T-helper 1 cell (primary cell): Measurements from ENCODE around the gene GRIK4.

Source experiments
- DNase-seq, 5 donors: peaks; one replicate each; pipeline ENCODE4 v3.0.0-alpha.2; 2012 to 2020

GRIK4 gene

DNA sequence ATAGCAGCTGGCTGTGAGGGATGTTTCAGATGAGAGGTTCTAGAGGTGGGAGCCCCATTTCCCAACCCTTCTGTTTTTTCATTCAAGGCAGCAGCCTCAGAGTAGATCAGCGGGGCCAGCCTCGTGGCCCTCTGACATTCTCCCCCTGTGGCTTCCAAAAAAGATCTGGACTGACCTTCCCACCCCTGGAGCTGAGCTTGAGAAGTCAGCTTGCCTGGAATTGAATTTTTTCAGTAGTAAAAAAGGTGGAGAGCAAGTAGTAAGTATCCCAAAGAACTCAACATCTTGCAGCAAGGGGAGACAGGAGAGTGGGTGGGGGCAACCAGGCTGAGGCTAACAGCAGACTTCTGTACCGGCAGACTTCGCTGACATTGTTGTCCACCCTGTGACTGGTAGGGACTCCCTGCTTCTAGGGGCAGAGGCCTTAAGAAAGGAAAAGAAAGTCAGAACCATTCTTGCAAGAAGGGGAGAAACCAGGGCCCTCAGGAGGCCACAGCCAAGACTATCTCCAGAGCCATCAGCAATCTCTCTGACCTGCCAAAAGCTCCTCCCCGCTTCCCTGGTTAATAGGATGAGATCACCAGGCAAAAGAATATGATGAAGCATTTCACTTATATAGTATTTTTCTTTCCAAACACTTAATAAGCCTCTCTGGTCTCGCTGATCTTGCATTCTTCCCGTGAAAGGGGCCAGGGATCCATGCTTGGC, 2.0 kb upstream of the GRIK4 start:
- no peak for DNase-seq

DNA sequence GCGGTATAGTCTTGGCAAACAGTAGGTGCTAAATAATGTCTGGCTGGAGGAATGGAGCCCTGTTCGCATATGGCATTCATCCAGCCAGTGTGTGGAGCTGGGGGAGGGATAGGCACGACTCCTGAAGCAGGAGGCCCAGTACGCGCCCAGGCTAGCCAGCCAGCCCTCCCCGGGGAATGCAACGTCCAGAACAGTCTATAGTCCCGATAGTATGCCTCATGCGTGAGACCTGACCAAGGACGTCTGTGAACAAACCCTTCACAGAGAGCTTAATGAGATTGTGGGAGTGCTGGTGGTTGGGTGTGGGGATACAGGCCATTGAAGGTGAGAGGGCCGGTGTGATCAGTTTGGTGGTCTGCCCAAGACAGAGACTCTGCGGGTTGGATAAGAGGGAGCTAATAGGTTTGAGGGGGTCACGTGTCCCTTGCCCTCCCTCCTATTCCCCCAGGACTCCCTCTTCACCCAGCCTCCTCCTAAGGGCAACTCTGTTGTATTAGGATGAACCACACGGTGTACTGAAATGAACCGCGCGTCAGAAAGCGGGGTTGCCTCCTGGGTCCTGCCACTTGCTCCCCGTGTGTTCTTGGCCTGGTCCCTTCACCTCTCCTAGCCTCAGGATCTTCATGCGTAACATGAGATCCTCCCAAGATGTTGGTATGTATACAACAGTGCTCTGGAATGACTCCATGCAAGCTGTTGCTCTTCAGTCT, 987 bp upstream of the GRIK4 start:
- DNase-seq = no peak

DNA sequence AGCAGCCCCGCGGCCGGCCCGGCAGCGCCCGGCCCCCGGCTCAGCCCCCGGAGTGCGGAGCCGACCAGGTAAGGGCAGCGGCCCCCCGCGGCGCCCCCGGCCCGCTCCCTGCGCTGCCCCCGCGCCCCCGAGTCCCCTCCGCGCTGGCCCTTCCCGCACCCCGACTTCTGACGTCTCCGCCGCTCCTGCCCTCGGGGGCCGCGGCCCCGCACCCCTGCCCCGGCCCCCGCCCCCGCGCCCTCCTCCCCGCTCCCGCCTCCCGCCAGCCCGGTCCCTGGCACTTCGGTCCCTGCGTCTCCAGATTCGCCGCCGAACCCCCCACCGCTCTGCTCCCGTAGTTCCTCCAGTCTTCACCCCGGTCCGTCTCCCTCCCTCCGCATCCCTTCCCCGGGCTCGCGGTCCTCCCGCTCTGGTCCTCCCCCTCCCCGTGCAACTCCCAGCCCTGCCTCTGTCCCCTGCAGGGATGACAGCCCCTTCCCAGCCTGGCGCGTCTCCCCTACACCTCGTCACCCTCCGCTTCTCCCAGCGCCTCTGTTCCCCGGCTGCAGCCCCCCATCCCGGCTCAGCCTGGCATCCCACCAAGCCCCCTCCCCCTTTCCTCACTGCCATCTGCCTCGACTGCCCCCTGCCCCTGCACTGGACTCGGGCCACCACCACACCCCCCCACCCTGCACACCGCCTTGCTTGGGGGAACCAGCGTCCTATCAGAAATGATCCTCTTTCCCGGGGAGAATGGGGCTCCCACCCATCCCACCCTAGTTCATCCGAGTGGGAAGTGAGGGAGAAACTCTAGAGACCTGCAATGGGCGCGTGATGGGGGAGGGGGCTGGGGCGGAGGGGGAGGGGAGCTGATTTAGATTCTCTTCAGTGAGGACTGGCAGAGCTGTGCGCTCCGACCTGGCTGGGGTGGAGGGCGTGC, 531 bp downstream of the GRIK4 start:
- DNase-seq = no peak

DNA sequence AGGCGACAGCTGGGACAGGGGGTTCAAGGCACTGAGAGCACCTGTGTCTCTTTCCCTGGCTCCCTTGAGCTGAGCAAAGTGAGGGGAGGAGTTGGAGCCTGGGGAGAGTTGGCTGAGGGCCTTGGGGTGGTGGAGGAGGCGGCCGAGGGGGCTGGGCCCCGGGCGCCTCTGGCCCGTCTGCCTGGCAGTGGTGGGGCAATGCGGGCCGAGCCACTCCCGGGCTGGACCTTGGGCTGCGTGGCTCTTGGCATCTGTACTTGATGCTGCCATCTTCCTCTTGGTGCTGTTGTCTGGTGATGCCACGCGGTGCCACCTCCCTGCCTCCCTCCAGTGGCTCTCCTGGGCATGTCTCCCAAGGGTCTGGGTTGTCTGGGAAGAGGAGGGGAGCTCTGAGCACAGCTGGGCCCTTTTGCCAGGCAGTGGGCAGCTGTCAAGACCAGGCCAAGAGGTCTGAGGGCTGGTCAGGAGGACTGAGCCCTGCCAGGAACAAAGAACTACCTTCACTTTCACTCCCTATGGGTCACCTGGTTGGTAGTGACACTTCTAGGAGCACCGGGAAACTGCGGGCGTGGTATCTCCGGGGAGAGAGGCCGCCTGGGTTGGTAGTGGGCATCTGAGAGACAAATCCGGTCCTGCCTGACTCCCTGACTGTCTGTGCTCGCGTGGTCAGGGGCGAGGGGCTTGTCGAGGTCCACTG, 1.3 kb downstream of the GRIK4 start:
- no peak for DNase-seq

DNA sequence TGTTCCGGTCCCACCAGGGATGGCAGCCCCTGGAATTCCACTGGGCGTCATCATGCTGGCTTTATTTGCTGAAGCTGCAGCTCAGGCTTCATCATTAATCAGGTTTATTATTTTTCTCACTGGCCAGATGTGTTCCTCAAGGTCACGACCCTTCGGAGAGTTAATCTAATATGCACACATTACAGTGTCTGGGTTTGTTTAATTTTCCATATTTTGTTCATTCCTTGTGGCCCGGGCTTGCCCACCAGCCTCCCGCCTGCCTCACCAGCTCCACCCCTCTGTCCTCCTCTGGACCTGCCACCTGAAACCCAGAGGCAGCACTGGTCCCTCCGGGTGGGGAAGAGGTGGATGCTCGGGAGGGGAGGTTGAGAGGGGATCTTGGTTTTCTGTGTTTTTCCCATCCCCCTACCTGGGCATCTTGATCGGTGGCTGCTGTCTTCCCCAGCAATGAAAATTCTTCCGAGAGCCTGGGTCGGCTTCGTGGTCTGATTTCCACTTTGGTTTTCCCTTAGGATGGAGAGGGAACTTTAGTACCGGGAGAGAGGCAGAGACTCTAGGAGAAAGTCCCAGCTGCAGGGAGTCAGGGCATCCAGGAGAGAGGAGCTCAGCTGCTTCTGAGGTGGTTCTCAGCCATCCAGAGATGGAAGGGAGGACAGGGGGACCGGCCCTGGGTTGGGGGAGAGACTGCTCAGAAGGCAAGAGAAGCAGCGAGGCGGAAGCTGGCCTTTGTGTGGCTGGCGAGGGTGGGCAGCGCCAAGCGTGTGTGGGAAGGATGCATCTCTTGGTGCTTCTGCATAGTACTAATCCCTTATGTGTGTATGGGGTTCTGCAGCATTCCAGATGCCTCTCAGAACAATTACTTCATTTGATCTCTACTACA, 2.1 kb downstream of the GRIK4 start:
- no peak for DNase-seq

DNA sequence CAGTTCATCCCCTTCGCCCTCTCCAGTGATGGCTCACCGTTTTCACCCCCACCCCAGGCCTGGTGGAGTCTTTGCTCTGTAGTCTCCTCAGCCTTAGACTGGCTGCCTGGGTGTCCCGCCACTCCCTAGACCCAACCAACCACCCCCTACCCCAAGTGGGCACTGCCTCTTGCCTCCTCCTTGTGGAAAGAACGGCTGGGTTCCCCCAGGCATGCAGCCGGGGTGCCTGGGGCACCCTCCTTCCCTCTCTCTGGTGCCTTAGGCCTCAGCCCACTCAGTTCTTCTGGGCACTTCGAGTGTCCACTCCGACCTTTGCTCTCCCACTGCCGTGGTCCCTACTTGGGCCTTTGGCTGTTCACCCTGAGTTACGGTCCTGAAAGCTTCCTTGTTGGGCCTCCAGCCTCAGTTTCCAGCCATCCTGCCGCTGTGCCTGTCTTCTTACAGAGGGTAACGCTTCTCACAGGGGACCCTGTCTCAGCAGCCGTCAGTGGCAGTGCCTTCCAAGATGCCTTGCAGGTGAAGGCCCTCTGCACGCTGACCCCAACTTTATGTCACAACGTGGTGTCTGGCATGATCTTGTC, 3.1 kb downstream of the GRIK4 start:
- DNase-seq = no peak

DNA sequence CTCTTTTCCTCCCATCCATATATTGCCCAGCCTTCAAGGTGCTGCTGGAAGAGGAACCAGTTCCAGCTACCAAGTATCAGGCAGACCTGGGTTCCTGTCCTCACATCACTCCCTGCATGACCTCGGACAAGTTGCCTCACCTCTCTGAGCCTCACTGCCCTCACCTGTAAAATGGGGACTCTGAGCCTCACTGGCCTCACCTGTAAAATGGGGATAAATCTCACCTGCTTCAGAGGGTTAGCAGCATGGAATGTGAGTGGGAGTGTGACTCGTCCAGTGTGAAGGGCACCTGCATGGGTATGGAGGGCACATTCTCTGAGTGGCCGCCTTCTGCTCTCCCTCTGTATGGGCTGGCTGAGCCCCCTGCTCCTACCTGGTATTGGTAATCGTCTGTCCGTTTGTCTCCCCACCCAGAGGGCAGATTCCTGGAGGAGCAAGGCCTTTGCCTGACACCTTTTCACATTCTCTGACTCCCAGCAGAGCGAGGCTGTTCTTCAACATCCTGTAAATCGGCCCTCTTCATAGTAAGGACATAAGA, 3.7 kb downstream of the GRIK4 start:
- no peak for DNase-seq

DNA sequence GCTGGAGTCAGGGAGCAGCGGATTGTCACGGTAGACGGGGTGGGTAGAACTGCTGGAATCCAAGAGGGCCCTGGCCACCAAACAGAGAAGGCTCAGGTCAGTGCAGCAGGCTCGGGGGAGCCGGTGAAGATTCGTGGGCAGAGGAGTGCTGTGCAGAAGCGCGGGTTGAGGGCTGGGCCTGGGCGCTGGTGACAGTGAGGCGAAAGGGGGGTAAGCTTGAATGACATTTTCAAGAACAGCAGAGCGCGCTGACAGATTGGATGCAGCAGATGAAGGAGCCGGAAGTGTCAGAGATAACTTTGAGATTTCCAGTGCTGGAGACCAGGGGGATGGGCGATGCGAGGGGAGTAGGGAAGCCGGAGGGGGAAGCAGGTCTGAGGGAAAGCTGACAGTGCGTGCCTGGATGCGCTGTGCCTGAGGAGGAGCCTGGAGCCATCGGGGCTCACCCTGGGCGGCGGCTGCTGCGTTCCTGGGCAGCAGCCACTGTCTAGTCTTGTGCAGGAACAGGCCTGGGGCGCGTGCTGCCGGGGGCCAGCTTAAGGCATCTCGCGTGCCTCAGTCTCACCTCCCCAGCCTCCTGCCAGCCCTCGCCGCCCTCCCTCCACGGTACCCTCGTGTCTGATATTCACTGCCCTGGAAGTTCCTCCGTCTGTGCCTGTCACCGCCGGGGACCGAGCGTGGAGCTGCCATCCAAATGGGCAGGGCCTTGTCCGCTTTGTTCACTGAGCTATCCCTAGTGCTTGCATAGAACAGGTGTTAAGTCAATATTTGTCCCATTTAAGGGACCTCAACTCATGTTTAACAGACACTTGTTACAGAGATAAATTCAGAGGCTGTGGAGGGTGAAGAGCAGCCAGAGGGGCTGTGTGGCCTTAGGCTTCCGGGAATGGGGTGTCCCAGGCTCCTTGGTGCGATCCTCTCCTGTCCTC, 5.2 kb downstream of the GRIK4 start:
- no peak for DNase-seq

DNA sequence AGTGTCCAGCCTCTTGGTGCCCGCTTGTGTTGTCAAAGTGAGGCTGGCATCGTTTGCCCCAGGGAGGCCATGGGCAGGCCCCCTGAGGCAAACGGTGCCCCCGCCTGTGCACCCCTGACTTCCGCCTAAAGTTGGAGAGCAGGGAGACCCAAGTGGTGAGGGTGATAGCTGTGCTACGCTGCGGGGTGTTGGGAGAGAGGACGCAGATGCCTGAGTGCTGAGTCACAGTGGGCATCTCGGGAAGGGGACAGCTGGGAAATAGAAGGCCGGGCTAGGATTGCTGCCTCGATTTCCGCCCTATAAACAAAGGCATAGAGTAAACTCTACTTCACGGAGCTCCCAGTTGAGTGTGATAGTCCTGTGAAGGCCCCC, 5.8 kb downstream of the GRIK4 start:
- DNase-seq = no peak

DNA sequence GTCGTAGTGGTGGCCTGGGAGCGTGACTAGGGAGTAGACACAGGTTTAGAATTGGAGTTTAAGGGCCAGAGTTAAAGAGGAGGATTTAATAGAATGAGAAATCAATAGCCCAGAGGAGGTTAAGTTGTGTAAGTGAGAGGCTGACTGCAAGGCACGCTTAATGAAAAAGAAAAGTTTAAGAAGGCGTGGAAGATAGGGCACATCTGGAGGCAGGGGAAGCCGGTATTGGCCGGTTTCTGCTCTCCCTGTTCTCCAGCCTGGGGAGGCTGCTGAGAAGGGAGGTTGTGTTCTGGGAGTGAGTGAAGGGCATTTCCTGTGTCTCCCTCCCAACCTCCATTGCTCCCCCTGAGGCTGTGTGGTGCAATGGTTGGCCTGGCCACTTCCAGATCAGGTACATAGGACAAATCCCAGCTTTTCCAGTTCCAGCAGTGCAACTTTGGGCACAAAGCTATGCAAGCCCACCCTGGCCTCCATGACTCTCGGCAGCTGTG, 6.3 kb downstream of the GRIK4 start:
- no peak for DNase-seq

DNA sequence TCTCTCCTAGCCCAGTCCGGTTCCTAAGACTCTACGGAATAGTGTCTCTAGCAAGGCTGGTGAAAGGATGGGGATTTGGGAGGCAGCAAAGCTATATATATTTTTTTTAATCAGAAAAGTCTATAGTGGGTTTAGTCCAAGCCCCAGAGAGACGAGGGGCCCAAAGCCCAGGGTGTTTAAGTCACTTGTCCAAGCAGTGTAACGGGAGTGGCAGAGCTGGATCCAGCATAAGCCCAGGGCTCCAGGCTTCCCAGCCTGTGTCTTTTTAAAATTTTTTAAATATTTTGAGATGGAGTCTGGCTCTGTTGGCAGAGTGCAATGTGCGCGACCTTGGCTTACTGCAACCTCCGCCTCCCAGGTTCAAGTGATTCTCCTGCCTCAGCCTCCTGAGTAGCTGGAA, 6.8 kb downstream of the GRIK4 start:
- no peak for DNase-seq

DNA sequence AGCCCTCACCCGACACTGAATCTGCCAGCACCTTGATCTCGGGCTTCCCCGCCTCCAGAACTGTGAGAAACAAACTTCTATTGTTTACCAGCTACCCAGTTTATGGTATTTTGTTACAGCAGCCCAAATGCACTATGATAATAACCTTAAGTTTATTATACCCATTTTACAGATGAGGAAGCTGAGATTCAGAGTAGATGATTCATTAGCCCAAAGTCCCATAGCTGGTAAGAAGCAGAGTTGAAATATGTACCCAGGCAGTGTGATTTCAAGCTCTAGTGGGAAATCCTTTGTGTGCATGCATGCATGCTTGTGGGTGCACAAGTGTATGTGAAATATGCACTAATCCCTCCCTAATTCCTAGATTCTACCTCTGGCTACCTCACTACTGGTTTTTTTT, 7.9 kb downstream of the GRIK4 start:
- DNase-seq = no peak

DNA sequence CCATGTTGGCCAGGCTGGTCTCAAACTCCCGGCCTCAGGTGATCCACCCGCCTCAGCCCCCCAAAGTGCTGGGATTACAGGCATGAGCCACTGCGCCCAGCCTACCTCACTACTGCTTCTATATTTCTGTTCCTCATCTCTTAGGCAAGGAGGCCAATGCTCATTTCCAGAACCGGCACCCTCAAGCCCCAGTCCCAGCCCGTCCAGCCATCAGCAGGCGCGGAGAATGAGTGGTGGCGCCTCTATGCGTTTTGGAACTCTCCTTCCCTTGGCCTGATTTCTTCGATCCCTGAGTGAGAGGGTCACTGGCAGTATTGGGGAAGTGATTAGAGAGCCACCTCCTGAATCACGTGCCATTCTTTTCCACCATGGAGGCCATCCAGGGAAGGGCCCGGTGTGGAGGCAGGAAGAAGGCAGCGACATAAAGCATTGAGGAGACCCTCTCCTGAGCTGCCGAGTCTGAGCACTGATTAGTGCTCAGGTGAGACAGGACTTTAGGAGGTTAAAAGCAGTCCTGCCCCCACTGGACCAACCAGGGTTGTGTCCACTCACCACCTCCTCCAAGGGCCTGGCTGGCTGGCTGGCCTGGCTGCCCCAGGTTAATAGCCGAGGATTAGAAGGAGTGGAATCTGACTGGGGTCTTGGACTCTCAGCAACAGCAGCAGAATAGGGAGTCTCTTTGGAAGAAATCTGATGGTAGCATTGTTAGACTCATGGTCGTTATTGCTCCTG, 8.7 kb downstream of the GRIK4 start:
- no peak for DNase-seq

DNA sequence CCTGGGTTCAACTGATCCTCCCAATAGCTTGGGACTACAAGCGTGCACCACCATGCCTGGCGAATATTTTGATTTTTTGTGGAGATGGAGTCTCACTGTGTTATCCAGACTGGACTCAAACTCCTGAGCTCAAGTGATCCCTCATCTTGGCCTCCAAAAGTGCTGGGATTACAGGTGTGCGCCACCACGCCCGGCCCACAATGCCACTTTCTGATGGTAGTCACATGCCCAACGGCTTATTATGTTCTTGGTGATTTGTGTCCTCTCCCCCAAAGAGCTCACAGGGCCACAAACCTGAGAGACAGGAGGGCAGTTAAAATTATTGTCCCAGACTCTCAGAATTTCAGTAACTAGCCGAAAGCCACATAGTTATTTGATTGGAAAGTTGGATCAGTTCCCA, 9.6 kb downstream of the GRIK4 start:
- DNase-seq = no peak

DNA sequence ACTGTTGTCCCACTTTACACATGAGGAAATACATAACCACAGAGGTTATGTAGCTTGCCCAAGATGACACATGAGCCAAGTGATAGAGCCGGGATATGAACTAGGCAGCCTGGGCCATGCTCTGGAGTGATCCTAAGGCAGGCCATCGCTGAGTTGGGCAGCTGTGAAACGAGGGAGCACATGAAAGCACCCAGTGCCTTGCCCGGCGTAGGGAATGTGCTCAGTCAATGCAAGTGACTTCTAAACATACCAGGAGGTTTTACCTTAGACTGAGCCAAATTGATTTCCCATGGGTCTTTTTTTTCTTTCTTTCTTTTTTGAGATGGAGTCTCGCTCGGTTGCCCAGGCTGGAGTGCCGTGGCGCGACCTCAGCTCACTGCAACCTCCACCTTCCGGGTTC, 10.5 kb downstream of the GRIK4 start:
- DNase-seq = no peak

DNA sequence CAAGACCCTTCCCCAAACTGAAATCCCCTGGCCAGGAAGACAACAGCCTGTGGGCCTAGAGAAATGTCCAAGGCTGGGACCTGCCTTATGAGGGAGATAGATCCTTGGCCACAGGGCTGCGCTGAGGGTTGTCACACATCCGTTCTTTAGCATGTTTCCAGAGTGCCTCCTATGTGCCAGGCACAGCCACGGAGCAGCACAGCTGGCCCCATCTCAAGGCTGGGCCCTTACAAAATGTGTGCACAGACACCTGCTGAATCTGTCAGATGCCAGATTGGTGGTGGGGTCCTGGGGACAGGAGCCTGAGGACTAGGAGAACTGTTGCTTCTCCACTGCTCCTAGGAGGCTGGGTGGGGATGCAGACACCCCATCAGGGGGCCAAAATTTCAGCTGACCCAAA, 11.2 kb downstream of the GRIK4 start:
- DNase-seq = no peak

DNA sequence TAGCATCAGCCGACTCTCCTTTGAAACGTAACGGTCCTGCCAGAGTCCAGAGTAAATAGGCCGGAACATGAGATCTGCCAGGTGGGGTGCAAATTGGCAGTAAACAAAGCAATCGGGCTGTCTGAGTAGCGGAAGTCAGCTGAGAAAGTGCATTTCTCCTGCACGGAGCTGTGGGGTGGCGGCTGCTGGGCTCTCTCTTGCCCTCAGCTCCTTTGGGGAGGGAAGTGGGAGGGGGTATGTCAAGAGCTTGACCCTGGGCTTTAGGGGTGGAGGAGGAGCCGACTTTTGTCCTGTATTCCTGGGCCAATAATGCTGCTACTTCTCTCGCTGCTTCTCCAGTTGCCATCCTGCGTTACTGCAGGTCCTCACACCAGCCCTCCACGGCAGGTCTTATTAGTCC, 11.6 kb downstream of the GRIK4 start:
- DNase-seq = no peak

DNA sequence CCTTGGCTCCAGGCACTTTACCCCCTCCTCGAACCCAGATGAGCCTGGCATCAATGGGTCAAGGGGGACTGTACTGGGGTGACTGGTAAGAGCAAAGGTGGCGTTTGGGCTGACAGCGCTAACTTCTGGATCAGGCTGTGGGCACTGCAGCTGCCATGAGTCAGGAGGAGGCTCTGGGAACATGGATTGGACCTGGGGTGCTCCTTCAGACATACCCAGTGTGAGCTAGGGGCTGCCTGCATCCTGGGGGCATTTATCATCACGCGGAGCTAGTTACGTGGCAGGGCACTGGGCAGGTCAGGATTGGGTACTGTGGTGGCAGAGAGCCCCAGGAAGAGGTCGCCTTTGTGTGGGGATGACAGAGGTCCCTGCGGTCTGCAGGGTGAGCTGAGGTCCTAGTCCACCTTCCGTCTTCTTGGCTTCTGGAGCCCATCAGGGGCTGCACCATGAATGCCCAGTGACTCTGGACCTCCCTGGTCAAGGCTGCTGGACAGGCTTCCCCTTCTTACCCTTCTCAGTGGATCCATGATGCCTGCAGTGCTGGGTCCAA, 13.1 kb downstream of the GRIK4 start:
- no peak for DNase-seq
